DOHH2 (cell line): ENCODE results near the gene LNX1.

Experiments used
- CTCF ChIP-seq: fragments of 200-600 bp; sonication (generic); IDR thresholded peaks from one replicate; pipeline ENCODE4 v1.5.1; 2014; ENCODE audit warnings: antibody characterized with exemption, mild to moderate bottlenecking, low read depth, low read length; ENCODE audit not compliant: poor library complexity, severe bottlenecking
- EZH2phosphoT487 ChIP-seq: fragments of 200-600 bp; sonication (generic); IDR thresholded peaks from 2 replicates; pipeline ENCODE4 v1.6.1; 2017; ENCODE audit warnings: borderline replicate concordance, mild to moderate bottlenecking, antibody characterized with exemption, low read length, moderate library complexity, mixed read lengths

DNA sequence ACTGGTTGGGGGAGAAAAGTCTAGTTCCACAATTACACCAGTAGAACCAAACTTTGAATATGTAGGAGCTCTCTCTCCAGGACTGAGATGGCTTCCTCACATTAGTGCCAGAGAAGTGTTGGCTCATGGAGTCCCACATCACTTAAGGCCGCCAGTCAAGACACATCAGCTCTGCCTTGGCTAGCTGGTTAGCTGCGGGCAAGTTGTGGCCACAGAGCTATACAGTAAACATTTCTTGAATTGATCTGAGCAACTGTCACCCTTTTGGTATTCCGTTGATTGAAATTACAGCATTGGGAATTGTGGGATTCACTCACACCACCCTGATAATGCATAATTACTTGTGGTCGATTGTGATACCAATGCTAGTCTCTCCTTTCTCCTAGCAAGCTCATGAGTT lies 76.2 kb downstream of the LNX1 start:
- TF ChIP-seq CTCF = no peak
- no peak for TF ChIP-seq EZH2phosphoT487
